Osteoblast (primary cell): ENCODE data around the gene PTPN7. TPM values are rescaled to one million over a fixed set of nuclear protein-coding genes. Genes with fewer than 3 reads are reported as not detected.
"Not testable (repeated sequence)": the region's sequence is repeated elsewhere in the genome, so short reads cannot be mapped to it uniquely, and the experiment has no call there.

Experiments used
- DNase-seq: peaks from one replicate; pipeline ENCODE4 v3.0.0; 2011; ENCODE audit warnings: low spot score, mixed read lengths; ENCODE audit not compliant: insufficient read length; ENCODE audit errors: missing footprints
- H2AFZ ChIP-seq: 2 replicates; pipeline ENCODE4 v1.6.0; 2011; ENCODE audit warnings: mild to moderate bottlenecking, low read length
- H3K27ac ChIP-seq: 2 replicates; pipeline ENCODE4 v1.5.1; 2011; ENCODE audit warnings: mild to moderate bottlenecking, low read depth, low read length, moderate library complexity
- H3K27me3 ChIP-seq: 2 replicates; pipeline ENCODE4 v1.6.0; 2012; ENCODE audit warnings: mild to moderate bottlenecking, control low read depth, inconsistent platforms, low read length, moderate library complexity; ENCODE audit not compliant: insufficient read depth
- H3K36me3 ChIP-seq: 2 replicates; pipeline ENCODE4 v1.5.1; 2011; ENCODE audit warnings: mild to moderate bottlenecking, low read length, control low read depth, moderate library complexity; ENCODE audit not compliant: insufficient read depth
- H3K4me1 ChIP-seq: 2 replicates; pipeline ENCODE4 v1.5.1; 2011; ENCODE audit warnings: mild to moderate bottlenecking, low read length, control low read depth, moderate library complexity; ENCODE audit not compliant: insufficient read depth
- H3K4me2 ChIP-seq: 2 replicates; pipeline ENCODE4 v1.6.0; 2011; ENCODE audit warnings: mild to moderate bottlenecking, low read length; ENCODE audit not compliant: insufficient read depth
- H3K4me3 ChIP-seq: fragments of 200-600 bp; sonication (generic); 3 replicates; pipeline ENCODE4 v1.5.1; 2012; ENCODE audit warnings: mild to moderate bottlenecking, low read length, inconsistent platforms; ENCODE audit not compliant: insufficient read depth
- H3K79me2 ChIP-seq: 2 replicates; pipeline ENCODE4 v1.6.0; 2012; ENCODE audit warnings: mild to moderate bottlenecking, low read length, control low read depth, inconsistent platforms; ENCODE audit not compliant: insufficient read depth
- H3K9me3 ChIP-seq: 2 replicates; pipeline ENCODE4 v1.5.1; 2011; ENCODE audit warnings: low read depth, low read length, control low read depth
- H4K20me1 ChIP-seq: 2 replicates; pipeline ENCODE4 v1.6.0; 2012; ENCODE audit warnings: mild to moderate bottlenecking, low read length, control low read depth; ENCODE audit not compliant: insufficient read depth
- CTCF ChIP-seq: IDR thresholded peaks from 2 replicates; pipeline ENCODE4 v1.5.1; 2011; ENCODE audit warnings: mild to moderate bottlenecking, low read depth, low read length, moderate library complexity; ENCODE audit errors: extremely low read depth
- total RNA-seq: library from RNA; depleted of rRNA; stranded (reverse); fragments of >200 nt; gene quantifications from 2 replicates; pipeline ENCODE4 v1.2.3, GENCODE V29; 2012

PTPN7 gene
- total RNA-seq, 1 donor, result not detected

DNA sequence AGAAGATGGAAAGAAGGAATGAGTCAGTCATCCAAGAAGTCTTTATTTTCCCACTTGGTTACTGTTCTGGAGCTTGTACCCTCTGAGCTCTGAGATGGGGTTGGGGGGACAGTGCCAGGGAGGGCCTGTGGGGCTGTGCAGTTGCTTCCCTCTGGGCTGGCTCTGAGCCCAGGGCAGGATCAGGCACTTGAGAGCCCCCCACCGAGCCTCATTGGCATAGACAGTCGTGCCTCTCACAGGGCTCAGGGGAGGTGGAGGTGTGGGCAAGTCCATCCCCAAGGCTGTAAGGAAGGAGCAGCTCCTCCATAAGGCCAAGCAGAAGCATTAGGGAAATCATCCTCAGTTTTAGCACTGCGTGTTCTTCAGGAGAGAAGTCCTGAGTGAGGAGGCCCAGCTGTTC lies 13.4 kb downstream of the PTPN7 start:
- no peak overlapping the region for H3K4me2 ChIP-seq
- H4K20me1 ChIP-seq, result peaks cover 19% of the 10 kb centered on the region
- no peak overlapping the region for H3K27ac ChIP-seq
- no peaks in the 10 kb centered on the region for H3K27me3 ChIP-seq
- no peak overlapping the region for H2AFZ ChIP-seq
- no peak for TF ChIP-seq CTCF
- peaks cover 35% of the 10 kb centered on the region for H3K79me2 ChIP-seq
- peak; percentile 14 for DNase-seq
- peaks cover 15% of the 10 kb centered on the region for H3K4me1 ChIP-seq
- no peaks in the 10 kb centered on the region for H3K36me3 ChIP-seq
- no peak overlapping the region for H3K4me3 ChIP-seq
- no peaks in the 10 kb centered on the region for H3K9me3 ChIP-seq

GRCh38 chr1:202146279-202146678 lies 14.1 kb downstream of the PTPN7 start:
- Histone ChIP-seq H3K36me3 (no peaks in the 10 kb centered on the region), H4K20me1 (peaks cover 22% of the 10 kb centered on the region), H3K4me1 (peaks cover 15% of the 10 kb centered on the region), H3K9me3 (no peaks in the 10 kb centered on the region), H3K4me2 (no peak overlapping the region), H2AFZ (no peak overlapping the region), H3K27ac (no peak overlapping the region), H3K4me3 (no peak overlapping the region), H3K79me2 (peaks cover 41% of the 10 kb centered on the region), H3K27me3 (no peaks in the 10 kb centered on the region)
- no peak for TF ChIP-seq CTCF
- peak; percentile 11 for DNase-seq

DNA sequence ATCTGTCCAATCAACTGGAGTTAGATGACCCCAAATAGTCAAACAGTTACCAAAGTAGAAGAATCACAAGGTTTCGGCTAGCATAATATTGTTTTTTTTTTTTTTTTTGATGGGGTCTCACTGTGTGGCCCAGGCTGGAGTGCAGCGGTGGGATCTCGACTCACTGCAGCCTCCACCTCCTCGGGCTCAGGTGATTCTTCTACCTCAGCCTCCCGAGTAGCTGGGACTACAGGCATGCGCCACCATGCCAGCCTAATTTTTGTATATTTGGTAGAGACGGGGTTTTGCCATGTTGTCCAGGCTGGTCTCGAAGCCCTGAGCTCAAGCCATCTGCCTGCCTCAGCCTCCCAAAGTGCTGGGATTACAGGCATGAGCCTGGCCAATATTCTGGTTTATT lies 14.7 kb downstream of the PTPN7 start:
- Histone ChIP-seq H3K79me2 (peaks cover 46% of the 10 kb centered on the region), H3K4me2 (peak overlapping the region; percentile 98), H3K4me1 (peaks cover 15% of the 10 kb centered on the region), H4K20me1 (peaks cover 27% of the 10 kb centered on the region)
- H3K9me3 ChIP-seq, H3K27me3 ChIP-seq, DNase-seq, H2AFZ ChIP-seq, H3K4me3 ChIP-seq, H3K36me3 ChIP-seq, H3K27ac ChIP-seq: not testable (repeated sequence)

GRCh38 chr1:202145068-202145743 lies 15.2 kb downstream of the PTPN7 start:
- Histone ChIP-seq H3K27ac (peak overlapping the region; percentile 23), H4K20me1 (peaks cover 31% of the 10 kb centered on the region), H2AFZ (peak overlapping the region; percentile 98), H3K79me2 (peaks cover 52% of the 10 kb centered on the region), H3K9me3 (no peaks in the 10 kb centered on the region), H3K4me3 (peak overlapping the region; percentile 84), H3K36me3 (no peaks in the 10 kb centered on the region), H3K4me2 (peak overlapping the region; percentile 98), H3K27me3 (no peaks in the 10 kb centered on the region), H3K4me1 (peaks cover 15% of the 10 kb centered on the region)
- TF ChIP-seq CTCF, result no peak
- peak; percentile 92 for DNase-seq
